Epidermal melanocyte (primary cell): Measurements from ENCODE around the gene OBSCN.

Experiments
- DNase-seq: peaks from one replicate; pipeline ENCODE4 v3.0.0; 2011; ENCODE audit warnings: low spot score; ENCODE audit not compliant: insufficient read length

OBSCN gene

GRCh38 chr1:228304766-228305395, 97.0 kb downstream of the OBSCN start:
- DNase-seq: no peak

- no peak for DNase-seq
These were observed 97.9 kb downstream of the OBSCN start for GRCh38 chr1:228305721-228306152.

GRCh38 chr1:228306275-228307217, 98.7 kb downstream of the OBSCN start:
- no peak for DNase-seq

DNA sequence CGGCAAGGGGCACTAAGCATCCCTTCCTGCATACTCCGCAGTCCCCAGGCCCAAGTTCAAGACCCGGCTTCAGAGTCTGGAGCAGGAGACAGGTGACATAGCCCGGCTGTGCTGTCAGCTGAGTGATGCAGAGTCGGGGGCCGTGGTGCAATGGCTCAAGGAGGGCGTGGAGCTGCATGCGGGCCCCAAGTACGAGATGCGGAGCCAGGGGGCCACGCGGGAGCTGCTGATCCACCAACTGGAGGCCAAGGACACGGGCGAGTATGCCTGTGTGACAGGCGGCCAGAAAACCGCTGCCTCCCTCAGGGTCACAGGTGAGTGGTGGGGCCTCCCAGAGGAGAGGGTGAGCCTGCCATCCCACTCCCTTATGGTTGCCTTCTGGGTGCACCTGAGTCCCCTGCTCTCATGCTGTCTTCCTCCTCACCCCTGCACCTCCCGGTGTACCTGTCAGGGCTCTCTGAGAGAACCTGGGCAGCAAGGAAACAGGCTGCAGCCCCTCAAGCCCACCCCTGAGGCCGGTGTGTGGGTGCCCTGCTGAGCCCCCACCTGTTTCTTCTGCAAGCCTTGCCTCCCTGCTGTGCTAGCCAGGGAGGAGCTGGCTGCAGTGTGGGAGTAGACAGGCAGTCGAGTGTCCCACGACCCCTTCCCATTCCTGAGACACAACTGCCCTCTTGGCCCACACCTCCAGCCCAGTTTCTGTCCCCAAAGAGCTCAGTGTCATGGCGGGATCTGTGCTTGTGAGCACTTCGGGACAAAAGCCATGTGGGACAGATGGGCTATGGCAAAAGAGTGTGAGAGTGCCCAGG, 99.6 kb downstream of the OBSCN start:
- no peak for DNase-seq

- DNase-seq: no peak
These were observed 100.3 kb downstream of the OBSCN start for GRCh38 chr1:228308085-228308601.

DNA sequence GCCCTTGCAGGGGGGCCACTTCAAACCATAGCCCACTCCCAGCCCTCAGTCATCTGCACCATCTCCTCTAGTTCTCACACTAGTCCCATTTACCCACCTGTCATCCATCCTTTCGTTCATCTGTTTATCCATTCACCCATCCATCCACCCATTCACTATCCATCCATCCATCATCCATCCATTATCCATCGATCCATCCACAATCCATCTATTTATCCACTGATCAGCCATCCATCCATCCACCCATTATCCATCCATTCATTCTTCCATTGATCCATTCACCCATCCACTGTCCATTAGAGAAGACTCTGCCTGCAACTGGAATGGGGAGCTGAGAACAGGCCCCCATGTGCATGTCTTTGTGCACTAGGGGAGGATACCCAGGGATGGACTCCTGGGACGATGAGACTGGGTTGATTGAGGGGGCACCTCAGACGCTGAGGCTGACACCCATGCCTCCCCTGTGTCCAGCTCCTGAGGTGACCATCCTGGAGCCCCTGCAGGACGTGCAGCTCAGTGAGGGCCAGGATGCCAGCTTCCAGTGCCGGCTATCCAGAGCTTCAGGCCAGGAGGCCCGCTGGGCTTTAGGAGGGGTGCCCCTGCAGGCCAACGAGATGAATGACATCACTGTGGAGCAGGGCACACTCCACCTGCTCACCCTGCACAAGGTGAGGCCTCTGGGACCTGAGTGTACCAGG, 100.9 kb downstream of the OBSCN start:
- no peak for DNase-seq

DNA sequence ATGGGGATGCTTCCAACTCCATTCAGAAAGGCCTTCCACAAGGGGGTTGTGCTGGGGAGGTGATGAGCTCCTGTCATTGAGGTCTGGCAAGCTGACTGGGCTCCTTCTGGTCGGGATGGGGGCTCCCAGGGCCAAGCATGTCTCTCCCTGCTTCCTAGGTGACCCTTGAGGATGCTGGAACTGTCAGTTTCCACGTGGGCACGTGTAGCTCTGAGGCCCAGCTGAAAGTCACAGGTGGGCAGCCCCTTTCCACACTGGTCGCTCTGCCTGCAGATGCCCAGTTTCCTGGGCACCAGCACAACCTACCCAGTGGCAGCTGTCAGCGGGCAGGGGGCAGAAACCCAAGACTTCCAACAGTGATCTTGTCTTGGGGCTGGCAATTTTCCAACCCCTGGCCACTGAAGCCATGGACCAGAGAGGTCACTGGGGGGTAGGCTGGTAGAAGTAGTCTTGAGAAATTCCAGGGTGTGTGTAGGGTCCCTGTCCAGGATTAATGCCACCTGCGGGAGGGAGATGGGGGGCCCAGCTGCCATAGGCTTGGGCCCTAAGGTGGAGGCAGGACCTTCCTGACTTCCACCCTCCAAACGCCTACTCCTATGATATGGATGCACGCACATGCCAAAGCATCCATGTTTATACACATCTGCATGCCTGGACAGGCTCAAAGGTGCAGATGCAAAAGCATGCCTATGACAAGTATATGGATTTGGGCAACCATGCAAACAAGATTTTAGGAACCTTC, 101.7 kb downstream of the OBSCN start:
- no peak for DNase-seq

- DNase-seq: no peak
These were observed 102.4 kb downstream of the OBSCN start for GRCh38 chr1:228310162-228310792.

DNA sequence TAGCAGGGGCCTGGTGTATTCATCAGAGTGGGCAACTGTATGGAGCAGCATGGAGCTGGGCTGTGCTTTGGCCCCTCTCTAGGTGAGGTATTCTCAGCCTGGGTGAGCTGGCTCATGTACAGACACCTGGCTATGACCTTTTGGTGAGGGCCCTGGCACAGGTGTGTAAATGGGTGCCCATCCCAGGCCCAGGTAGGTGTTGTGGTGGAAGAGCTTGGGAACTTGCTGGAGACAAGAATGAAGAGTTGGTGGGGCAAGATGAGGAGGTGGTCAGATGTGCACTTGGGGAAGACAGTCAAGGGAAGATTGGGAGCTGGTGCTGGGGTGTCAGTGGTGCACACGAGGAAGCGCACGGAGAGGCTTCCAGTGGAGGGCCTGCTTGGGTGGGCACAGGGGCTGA, 103.2 kb downstream of the OBSCN start:
- DNase-seq: no peak

GRCh38 chr1:228312136-228312764, 104.4 kb downstream of the OBSCN start:
- DNase-seq: no peak

DNA sequence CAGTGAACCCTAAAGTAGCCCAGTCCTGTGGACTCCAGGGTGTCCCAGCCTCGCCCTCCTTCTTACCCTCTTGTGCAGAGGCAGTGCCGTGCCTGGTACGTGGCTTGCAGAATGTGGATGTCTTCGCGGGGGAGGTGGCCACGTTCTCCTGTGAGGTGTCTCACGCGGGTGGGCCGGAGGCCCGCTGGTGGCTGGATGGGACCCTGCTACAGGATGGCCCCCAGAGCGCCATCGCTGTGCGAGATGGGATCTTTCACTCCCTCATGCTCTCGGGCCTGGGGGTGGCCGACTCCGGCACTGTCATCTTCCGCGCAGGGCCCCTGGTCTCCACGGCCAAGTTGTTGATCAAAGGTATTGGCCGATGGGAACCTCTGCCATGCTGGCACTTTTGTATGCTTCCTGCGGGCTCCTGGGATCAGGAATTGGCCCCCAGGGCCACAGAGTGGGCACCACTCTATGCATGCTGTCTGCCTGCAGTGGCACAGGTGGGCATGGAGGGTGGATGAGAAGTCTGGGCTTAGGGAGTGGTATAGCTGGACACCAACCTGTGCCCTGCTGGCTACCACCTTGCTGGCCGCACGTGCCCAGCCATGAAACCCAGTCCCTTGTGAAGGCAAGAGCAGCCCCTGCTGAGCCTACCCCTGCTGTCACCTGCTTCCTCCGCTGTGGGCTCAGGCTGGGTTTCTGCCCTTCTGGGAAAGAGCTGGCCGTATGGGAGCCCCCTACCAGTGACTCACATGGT, 105.9 kb downstream of the OBSCN start:
- no peak for DNase-seq

- no peak for DNase-seq
These were observed 106.4 kb downstream of the OBSCN start for GRCh38 chr1:228314315-228314657.

DNA sequence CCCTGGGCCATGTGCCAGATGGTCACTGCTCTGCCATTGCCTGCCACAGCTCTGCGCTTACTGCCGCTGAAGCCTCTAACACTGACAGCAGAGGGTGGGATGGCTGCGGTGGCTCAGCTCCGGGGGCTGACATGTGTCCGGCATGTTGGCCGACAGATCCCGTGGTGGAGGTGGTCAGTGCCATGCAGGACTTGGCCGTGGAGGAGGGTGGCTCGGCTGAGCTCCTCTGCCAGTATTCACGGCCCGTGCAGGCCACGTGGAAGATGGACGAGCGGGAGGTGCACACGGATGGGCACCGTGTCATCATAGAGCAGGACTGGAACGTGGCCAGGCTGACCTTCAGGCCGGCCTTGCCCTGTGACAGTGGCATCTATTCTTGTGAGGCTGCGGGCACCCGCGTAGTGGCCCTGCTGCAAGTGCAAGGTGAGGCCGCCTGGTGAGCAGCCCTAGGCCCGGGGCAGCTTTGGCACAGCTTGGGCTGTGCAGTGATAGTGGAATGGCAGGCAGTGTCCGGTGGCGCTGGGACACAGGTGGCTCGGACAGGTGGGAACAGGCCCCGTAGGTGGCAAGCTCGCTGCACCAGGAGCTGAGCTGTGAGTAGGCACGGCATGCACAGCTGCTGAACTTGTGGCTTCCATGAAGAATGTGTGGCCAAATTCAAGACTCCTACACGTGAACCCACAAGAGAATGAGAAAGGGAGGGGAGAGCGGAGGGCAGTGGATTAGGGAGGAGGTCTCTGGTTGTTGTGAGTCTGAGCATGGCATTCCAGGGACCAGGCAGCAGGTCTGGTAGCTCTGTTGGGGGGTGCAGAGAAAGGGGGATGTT, 107.0 kb downstream of the OBSCN start:
- DNase-seq: no peak

GRCh38 chr1:228315484-228315944, 107.7 kb downstream of the OBSCN start:
- no peak for DNase-seq

DNA sequence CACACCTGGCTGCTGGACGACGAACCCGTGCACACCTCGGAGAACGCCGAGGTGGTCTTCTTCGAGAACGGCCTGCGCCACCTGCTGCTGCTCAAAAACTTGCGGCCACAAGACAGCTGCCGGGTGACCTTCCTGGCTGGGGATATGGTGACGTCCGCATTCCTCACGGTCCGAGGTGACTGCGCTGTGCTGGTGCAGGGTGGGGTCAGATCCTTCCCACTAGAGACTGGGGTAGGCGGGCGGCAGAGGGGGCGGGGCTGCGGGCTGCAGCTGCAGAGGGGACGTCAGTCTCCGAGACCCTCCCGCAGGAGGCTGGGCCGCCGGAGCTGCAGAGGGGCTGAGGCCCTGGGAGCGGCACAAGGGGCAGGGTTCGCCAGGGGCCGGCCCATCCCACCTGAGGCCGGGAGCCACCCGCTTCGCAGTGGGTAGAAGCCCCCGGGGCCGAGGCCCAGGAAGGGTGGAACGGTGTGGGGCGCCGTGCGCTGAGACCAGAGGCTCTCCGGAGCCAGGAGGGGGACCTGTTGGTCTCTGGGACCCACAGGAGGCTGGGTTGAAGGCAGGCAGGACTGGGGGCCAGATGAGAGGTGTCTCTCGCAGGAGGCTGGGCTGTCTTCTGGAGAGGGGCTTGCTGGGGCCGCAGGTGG, 108.2 kb downstream of the OBSCN start:
- DNase-seq: no peak

GRCh38 chr1:228316589-228317387, 108.9 kb downstream of the OBSCN start:
- DNase-seq: no peak
